Ammon's horn (tissue), 1 donor: ENCODE results near the gene PMEPA1.

ENCODE experiments used
- DNase-seq: peaks from one replicate; pipeline ENCODE4 v3.0.0-alpha.2; 2016; ENCODE audit warnings: low spot score

Gene PMEPA1

DNA sequence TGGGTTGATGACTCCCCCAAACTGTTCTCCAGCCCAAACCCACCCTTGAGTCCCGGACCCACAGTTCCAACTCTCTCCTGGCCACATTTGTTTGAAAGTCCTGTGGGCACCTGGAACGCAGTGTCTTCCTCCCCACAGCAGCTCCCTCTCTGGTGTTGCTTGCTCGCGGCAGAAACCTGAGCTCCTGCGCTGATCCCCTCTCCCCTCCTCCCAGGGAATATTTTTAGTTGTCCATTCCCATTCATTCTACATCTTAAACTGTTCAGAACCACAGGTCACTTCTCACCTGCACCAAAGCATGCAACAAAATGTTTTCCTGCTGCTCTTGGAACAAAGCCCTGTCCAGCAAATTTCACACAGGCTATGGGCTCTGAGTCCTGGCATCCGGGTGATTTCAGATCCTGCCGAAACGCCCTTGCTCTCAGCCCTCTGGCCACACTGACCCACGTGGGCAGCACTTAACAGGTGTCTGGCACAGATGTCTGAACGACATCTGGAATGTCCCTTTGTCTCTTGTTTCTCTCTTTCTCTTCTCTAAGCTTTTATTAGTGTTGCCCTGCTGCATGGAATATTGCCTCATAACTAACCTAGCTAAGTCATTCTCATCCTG, 27.0 kb upstream of the PMEPA1 start:
- no peak for DNase-seq

DNA sequence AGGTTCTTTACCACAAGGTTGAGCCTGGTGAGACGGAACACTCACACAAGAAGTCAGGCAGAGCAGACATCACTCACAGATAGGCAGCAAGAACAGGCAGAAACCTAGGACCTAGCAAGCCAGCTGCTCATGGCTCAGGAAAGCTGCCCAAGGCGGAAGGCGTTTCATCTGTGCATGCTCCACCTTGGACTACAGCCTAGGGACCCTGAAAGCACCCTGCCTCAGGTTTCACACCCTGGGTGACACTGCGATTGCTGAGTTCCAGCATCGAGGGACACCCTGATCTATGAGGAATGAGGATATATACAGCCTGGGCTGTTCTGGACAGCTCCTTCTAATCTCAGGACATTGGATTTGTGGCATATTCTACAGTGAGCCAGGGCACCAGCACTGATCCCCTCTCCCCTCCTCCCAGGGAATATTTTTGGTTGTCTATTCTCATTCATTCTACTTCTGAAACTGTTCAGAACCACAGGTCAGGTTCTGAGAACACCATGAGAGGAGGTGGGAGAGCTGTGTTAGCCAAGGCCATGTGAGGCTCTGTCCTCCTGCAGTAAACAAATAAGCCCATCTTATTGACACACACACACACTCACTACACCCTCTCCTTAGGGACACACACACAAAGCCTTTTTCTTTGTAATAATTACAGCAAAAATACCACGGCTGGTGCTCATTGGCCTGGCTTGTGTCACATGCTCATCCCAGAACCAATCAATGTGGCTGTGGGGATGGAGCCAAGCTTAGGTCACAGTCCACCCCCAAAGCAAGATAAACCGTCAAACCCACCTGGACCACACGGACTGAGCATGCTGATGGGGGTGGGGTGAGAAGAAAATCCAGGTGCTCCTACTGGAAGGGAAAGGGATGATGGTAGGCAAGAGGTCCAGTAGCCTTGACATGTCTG, 26.3 kb upstream of the PMEPA1 start:
- no peak for DNase-seq

DNA sequence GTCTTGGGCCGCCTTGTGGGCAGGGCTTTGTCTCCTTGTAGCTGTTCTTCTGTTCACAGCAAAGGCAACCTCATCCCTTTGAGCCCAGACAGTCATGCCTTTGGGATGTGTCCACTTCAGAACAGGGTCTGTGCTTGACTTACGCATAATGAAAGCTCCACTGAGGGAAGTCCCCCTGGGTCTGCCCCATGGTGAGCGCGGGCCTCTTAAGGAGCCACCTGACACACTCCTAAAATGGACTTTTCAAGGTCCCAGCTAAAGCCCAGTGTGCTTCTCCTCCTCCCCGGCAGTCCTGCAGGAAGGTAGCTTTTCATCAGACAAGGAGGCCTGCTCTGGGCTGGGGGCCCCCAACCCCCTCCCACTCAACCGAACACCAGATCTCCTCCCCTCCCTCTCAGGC, 24.9 kb upstream of the PMEPA1 start:
- no peak for DNase-seq

DNA sequence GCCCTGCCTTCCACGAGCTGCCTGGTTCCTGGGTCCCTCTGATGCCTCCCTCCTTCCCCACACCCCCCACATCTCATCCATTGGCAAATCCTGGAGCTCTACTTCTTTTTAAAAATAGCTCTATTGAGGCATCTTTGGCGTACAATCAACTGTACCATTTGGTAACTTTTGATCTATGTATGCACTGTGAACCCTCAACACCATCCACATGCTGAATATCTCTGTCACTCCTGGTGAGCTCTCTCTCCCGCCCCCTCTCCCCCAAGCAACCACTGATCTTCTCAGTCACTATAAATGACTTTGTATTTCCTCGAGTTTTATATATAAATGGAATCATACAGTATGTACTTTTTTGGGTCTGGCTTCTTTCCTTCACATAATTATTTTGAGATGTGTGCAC, 22.4 kb upstream of the PMEPA1 start:
- DNase-seq: no peak

DNA sequence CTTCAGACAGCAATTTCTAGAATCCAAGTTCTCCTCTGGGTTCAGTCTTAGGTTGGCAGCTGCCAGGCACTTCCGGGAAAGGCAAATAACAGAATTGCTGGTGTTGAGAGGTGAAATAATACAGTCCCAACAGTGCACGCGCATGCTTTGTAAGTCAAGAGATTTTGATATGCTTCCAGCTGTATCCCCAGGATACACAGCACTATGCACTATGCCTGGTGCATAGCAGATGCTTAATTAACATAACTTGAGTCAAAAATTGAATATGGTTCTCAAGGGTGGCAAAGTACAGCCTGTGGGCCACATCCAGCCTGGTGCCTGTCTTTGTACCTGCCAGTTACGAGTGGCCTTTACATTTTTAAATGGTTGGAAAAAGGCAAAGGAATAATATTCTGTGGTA, 18.9 kb upstream of the PMEPA1 start:
- DNase-seq: no peak

DNA sequence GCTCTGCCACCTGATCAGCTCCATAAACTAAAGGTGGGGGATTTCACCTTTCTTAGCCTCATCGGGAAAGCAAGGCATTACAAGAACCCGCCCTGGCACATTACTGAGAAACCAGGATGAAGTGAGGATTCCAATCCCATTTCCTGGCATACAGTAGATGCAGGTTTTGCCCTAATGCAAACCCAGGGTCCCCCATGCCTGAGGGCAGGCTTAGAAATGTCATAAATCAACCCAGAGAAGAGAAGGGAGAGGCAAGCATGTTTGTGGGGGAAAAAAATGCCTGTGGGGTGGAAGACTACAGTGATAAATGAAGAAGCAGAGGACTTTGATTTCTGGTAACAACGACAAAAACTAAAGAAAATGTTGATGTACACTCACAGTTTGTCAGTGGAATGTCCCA, 18.0 kb upstream of the PMEPA1 start:
- no peak for DNase-seq

DNA sequence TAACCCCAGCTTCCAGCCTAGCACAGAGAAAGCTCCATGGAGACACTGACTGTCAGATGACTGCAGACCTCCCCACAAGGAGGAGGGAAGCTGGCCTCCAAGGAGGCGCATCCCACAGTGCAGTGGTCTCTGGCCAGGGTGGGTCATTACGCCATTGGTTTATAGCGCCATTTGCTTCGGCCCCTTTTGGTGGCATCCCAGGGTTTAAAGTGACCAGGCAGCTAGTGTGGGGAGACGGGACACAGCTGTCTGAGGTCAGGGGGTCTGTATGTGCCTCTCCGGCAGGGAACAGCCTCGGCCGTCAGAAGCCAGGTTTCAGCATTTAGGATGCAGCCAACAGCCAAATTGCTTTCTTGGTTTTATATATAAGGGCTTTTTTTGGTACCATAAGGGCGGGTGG, 15.8 kb upstream of the PMEPA1 start:
- DNase-seq: no peak

DNA sequence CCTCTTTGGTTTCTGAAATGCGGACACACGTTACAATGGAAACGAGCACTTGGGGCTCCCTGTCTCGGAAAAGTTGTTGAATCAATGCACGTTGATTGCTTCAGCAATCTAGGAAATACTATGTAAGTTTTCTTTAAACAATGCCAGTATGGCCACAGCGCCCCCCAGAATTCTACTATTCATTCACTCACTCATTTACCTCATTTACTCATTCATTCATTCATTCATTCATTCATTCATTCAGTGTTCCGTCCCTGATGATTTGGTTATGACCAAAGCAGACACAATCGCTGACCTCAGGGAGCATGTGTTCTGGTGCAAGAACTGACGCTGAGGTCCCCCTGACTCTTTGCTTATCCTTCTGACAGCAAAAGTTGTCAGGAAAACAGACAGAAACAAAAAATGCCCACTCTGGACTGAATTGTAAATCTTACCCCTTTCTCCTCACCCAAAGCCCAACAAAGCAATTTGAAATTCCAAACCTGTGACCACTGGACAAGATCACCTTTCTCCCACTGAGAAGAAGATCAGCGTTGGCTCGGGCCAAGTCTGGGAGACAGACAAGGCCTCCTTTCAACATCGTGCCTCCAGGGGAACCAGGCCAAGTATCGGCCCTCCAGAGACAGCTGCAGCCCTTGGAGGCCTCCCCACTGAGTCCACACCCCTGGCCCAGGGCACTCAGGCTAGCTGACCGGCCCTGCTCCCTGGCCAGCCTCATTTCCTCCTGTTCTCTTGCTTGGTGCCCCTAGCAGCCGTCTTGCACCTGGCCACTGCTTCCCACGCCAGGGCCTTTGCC, 15.0 kb upstream of the PMEPA1 start:
- peak; percentile 33 for DNase-seq

DNA sequence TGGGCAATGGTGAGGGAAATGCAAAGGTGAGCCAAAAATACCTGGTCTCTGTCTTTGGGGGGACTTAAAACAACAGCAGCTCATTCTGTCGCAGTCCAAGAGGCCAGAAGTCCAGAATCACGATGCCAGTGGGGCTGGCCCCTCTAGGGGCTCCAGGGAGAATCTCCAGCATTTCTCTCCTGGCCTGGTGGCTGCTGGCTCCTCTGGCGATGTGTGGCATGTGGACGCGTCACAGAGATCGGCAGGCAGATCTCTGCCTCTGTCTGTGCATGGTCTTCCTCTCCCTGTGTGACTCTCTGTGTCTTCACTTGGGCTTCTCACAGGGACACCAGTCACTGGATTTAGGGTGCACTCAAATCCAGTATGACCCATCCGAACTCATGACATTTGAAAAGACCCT, 14.0 kb upstream of the PMEPA1 start:
- DNase-seq: no peak

DNA sequence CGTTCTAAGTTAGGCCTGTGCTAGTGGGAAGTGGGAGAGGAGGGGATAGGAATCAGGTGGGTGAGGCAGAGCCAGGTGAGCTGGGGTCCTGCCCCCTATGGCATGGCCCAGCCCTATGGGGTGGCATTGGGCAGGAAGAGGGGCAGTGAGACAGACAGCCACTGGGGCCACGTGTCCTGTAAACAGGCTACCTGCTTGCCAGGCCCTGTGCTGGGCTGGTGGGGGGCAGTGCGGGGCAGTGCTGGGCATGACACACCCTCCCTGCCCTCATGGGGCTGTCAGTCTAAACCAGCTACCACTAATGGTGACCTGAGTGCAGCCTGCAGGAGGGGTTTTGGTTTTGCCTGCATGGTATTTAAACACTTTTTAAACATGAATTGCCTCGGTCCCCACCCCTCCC, 10.1 kb upstream of the PMEPA1 start:
- DNase-seq: no peak

DNA sequence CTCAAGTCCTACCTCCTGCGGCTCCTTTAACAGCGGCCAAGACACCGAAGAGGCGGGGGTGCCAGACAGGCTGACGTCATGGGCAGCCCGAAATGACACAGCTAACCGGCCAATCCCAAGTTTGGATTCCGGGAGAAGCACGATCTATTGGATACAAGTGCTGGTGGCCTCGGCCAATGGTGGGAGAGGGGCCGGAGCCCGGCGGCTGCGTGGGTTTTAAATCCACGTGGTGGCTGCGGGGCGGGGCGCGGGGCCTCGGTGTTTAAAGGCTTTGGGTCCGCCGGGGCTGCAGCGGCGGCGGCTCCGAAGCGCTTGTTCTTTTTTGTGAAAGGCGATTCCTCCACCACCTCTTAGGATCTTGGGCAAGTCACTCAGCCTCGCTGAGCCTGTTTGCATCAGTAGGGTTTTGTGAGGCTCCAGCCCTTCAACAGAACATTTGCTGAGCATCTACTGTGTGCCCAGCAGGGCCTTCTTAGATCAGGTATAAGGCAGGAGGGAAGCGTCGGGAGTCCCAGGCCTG, 8.7 kb upstream of the PMEPA1 start:
- peak; percentile 98 for DNase-seq

DNA sequence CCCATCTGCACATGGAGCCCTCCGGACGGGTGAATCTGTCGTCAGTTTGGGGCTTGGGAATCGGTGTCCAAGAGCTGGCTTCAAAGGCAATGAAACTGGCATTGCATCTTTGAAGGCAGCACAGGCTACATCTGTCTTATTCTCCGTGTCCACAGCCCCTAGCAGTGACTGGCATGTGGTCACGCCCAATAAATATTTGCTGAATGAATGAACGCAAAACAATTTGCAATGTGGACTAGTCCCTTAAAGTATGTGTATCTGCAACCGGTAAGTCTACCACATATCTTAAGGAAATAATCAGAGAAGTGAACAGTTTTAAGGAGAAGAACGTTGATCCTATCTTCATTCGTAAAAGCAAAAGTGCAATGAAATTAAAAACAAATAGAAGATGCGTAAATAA, 8.0 kb upstream of the PMEPA1 start:
- no peak for DNase-seq

DNA sequence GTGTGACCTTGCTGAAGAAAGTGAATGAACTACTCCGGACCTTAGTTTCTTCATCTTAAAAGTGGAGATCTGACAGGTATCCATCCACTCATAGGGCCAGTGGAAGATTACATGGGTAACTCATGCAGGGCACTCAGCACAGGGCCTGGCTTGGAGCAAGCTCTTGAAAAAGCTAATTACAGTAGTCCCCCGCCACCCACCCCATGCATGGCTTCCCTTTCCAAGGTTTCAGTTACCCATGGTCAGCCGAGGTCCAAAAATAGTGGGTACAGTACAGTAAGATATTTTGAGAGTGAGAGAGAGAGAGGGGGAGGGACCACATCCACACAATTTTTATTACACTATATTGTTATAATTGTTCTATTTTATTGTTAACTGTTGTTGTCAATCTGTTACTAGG, 7.1 kb upstream of the PMEPA1 start:
- DNase-seq: no peak

DNA sequence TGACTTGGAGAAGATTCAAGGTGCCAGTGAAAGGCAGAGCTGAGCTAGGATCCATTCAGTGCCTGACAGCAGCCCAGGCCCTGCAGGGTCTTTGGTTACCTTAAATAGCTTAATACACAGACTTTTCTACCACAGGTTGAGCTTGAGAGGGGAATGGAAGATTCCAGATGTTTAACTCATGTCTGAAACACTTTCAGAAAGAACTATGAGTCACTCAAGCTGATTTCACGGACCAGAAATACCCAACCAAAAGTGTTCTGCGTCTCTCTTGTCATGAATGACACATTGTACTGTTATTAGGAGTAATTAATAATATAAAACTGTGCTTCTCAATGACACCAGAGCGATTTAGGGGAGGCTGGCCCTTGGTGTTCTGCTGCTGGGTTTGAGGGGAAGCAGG, 6.4 kb upstream of the PMEPA1 start:
- DNase-seq: no peak

DNA sequence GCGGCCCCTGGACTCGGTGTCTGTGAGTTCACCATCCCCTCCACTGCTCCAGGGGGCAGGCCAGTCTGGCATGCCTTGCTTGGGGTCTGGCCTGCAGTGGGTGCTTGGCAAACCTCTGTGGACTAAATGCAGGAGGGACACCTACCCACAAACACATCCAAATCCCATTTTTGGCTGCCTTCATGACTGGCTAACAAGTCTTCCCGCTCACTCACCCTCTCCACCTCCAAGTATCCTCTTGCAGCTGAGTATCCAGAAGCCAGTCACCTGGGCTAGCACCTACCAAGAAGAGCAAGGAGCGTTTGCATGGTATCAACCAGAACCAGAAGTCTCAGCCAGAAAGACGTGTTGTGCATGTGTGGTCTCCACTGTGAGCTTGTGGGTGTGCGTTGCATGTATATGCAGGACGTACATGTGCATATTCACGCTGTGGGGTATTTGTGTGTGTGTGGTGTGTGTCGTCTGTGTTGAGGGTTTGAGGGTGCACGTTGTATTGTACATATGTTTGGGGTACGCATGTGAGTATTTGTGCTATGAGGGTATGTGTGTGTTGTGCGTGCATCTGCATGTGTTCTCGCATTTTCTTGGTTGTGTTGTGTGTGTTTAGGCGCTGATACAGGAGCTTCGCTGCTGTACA, 5.6 kb upstream of the PMEPA1 start:
- DNase-seq: no peak

DNA sequence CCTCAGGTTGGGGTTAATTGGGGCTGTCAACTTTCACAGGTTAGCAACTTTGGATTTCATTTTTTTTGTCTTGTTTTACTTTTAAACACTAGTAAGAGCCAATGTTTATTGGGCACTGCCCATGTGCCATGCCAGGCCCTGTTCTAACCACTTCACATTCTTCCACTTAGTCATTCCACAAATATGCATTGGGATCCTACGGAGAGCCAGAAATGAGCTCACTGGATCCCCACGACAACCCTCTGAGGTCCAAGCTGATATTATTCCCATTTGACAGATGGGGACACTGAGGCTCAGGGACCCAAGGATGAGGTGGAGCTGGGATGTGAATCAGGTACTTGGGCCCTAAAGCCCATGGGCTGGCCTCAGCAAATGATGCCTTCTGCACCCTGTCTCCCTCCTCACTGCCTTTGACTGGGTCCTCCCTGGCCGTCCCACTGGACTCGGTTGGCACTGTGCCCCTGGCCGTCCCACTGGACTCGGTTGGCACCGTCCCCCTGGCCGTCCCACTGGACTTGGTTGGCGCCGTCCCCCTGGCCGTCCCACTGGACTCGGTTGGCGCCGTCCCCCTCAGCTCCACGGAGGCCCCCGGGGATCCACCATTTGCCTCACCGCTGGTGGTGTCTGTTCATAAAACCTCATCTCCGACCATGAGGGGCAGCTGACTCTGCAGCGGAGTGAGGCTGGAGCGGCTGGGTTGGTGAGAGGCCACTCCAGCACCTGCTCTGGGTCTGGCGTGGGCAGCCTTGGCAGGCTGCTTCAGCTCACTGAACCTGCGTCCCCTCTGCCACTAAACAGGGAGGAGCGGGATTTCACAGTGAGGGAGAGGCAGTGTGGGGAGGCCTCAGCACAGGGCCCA, 4.8 kb upstream of the PMEPA1 start:
- DNase-seq: no peak

DNA sequence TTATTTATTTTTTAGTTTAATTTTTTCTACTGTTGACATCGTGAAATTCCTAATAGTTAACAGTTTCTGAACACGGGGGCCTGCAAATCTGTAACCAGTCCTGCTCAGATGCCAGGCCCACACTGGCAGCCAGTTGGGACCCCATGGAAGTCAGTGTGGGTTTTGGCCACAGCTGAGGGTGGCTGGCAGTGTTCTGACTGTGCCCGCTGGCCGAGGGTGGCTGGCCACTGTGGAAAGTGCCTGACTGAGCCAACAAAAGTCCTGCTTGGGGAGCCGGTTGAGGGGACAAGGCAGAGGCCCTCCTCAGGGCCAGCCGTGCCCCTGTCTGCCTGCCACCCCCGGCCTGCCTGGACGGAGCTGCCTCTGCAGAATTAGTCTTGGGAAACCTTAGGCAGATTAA, 4.1 kb upstream of the PMEPA1 start:
- no peak for DNase-seq

DNA sequence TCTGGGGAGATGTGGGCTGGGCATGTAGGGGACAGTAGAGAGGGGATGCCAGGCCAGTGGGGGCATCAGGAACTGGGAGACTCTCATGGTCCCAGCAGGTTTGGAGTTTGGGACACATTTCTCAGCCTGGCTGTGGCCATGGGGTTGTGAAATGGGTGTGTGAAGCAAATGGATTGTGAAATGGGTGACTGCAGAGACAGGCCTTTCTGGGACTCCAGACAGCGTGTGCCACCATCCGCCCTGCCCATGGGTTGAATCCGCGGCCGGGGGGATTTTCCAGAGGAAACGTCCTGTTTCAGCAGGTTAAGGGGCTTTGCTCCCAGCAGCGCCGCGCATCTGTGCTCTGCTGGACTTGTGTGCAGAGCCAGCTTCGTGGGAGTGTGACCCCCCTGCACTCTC, 3.7 kb upstream of the PMEPA1 start:
- DNase-seq: no peak

DNA sequence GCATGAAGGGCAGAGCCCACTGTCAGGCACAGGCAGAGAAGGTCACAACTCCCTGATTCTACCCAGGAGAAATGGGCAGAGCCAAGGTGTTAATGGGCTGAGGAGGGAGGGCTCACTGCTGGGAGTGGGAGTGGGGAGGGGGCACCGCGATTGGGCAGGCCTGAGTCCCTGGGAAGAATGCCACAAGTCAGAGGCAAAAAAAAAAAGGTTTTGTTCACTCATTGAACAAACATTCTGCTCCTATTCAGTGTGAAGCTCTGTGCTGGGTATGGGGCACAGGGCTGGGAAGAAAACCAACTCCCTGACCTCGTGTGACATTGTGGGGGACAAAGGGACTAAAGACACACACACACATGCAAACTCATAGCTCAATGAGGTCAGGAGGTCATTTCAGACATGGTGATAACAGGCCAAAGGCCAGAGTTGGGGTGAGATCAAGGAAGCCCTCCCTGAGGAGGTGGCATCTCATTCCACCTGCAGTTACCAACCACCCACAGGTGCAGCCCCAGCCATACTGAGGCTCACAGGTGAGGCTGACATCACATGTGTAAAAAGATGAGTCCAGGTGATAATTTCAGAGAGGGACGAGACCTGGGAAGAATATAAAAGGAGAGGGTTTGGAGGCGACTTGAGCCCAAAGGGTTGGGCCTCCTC, 3.2 kb upstream of the PMEPA1 start:
- peak; percentile 31 for DNase-seq

DNA sequence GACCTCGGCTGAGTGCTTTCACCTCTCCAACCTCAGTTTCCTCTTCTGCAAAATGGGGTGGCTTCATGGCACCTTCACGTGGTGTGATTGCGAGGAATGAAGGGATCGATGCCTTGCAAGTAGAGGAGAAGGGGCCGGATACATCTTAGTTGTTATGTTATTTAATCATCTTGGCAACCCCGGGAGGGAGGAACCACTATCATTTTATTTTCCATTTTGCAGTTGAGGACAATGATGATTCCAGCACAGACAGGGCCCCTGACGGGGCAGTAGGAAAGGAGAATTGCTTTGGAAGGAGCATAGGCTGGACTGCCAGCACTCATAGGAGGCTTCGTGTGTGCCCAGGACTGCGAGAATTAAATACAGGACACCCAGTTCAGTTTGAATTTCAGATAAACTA, 2.5 kb upstream of the PMEPA1 start:
- DNase-seq: no peak

DNA sequence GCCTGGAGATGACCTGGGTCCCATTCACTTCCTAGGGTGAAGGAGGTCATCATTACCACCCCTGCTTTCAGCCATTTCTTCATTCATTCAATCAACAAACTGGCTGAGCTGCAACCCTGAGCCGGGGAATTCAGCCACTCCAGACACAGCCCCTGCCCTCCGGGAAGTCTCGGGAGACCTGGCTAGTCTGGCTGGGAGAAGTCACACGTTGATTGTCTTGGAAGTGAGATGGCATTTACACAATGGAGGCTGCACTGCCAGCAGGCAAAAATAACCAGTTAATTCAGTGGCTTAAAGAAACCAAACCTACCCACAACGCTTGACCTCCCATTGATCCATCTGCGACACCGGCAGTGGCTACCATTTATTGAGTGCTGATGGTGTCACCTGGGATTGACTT, 2.0 kb upstream of the PMEPA1 start:
- no peak for DNase-seq
